Small intestine (tissue), 16 donors: ENCODE measurements around the gene HLA-C. TPM values are rescaled to one million over a fixed set of nuclear protein-coding genes. Genes with fewer than 3 reads are reported as not detected.

Source experiments
- DNase-seq, 2 donors: peaks; one replicate each; pipeline versions ENCODE4 v3.0.0 to v3.0.0-alpha.2; 2013
- FAIRE-seq: peaks from 2 replicates; lab custom pipeline; 2012; peaks lifted over from hg19 to GRCh38; lab: Jason Lieb, UNC
- H3K27ac ChIP-seq, 3 donors: one replicate each; pipeline ENCODE4 v1.5.1; 2013; ENCODE audit warnings: low read length in 2 of 3, mild to moderate bottlenecking in 2 of 3, control low read depth in 1 of 3, inconsistent platforms in 1 of 3, low read depth in 1 of 3, moderate library complexity in 1 of 3
- H3K27me3 ChIP-seq, 3 donors: one replicate each; pipeline ENCODE4 v1.6.1; 2013; ENCODE audit warnings: low read length in 3 of 3, inconsistent platforms in 1 of 3; ENCODE audit not compliant: control insufficient read depth in 3 of 3, insufficient read depth in 3 of 3
- H3K36me3 ChIP-seq, 3 donors: one replicate each; pipeline ENCODE4 v1.6.1; 2013; ENCODE audit warnings: low read length in 3 of 3, inconsistent platforms in 1 of 3, low read depth in 1 of 3, mild to moderate bottlenecking in 1 of 3, moderate library complexity in 1 of 3; ENCODE audit not compliant: control insufficient read depth in 3 of 3, insufficient read depth in 2 of 3
- H3K4me1 ChIP-seq, 3 donors: one replicate each; pipeline ENCODE4 v1.6.1; 2013; ENCODE audit warnings: low read length in 2 of 3, inconsistent platforms in 1 of 3, low read depth in 1 of 3, mild to moderate bottlenecking in 1 of 3, moderate library complexity in 1 of 3; ENCODE audit not compliant: control insufficient read depth in 3 of 3, insufficient read depth in 2 of 3
- H3K4me3 ChIP-seq, 3 donors: one replicate each; pipeline ENCODE4 v1.5.1; 2013; ENCODE audit warnings: low read length in 3 of 3, control low read depth in 1 of 3, inconsistent platforms in 1 of 3, low read depth in 1 of 3, mild to moderate bottlenecking in 1 of 3, moderate library complexity in 1 of 3
- H3K9me3 ChIP-seq, 2 donors: one replicate each; pipeline ENCODE4 v1.6.1; 2013; ENCODE audit warnings: low read depth in 1 of 2, low read length in 1 of 2; ENCODE audit not compliant: control insufficient read depth in 2 of 2, insufficient read depth in 1 of 2
- WGBS, 3 donors: extraction: QIAGEN DNeasy Blood & Tissue Kit; methylation state at CpG; one replicate each; pipeline ENCODE4 v1.1.7; 2013; 5-methylcytosine and 5-hydroxymethylcytosine counted together
- long read RNA-seq, 10 donors: transcript quantifications; one replicate each; lab custom pipeline, GENCODE V29; 2026
- polyA plus RNA-seq, 4 donors: library from polyadenylated mRNA; stranded (reverse) in 3 of 4; unstranded in 1 of 4; fragments of 200-250 nt in 3 of 4; fragments of 120-200 nt in 1 of 4; gene quantifications; one replicate each; pipeline versions ENCODE4 v1.2.1 to v1.2.3, GENCODE V29; 2013
- donor health status: healthy with polysubstance abuse.
- donor health status: control.
- donor health status: control.
- donor health status: Bipolar disorder and iron deficiency.
- donor health status: healthy.

HLA-C gene
- polyA plus RNA-seq = 100 to 1,000 TPM; 219 to 486 (median 456) TPM
- long read RNA-seq, donor 1, transcript HLA-C-208 (6 exons, 1,880 nt) = minor isoform, 22 of 532 reads
- long read RNA-seq, donor 1, transcript HLA-C-201 (8 exons, 1,536 nt) = major isoform, 218 of 532 reads
- long read RNA-seq, donor 1, transcript HLA-C-205 (2 exons, 754 nt) = minor isoform, 31 of 532 reads
- long read RNA-seq, donor 1, transcript HLA-C-207 (2 exons, 862 nt) = minor isoform, 7 of 532 reads
- long read RNA-seq, donor 1, partial matches to known transcripts = 188 of 532 reads
- long read RNA-seq, donor 1, other reads (novel, unspliced or antisense) = 63 of 532 reads
- long read RNA-seq, donor 2, transcript HLA-C-201 (8 exons, 1,536 nt) = major isoform, 48 of 95 reads
- long read RNA-seq, donor 2, transcript HLA-C-208 (6 exons, 1,880 nt) = minor isoform, 8 of 95 reads
- long read RNA-seq, donor 2, partial matches to known transcripts = 31 of 95 reads
- long read RNA-seq, donor 2, other reads (novel, unspliced or antisense) = 0 of 95 reads
- long read RNA-seq, donor 3, transcript HLA-C-205 (2 exons, 754 nt) = minor isoform, 10 of 192 reads
- long read RNA-seq, donor 3, transcript HLA-C-208 (6 exons, 1,880 nt) = minor isoform, 10 of 192 reads
- long read RNA-seq, donor 3, transcript HLA-C-201 (8 exons, 1,536 nt) = major isoform, 59 of 192 reads
- long read RNA-seq, donor 3, transcript HLA-C-207 (2 exons, 862 nt) = minor isoform, 10 of 192 reads
- long read RNA-seq, donor 3, partial matches to known transcripts = 92 of 192 reads
- long read RNA-seq, donor 3, other reads (novel, unspliced or antisense) = 6 of 192 reads
- long read RNA-seq, donor 4, partial matches to known transcripts = 0 of 1 reads
- long read RNA-seq, donor 4, other reads (novel, unspliced or antisense) = 0 of 1 reads
- long read RNA-seq, donor 5, transcript HLA-C-208 (6 exons, 1,880 nt) = minor isoform, 6 of 81 reads
- long read RNA-seq, donor 5, transcript HLA-C-201 (8 exons, 1,536 nt) = major isoform, 12 of 81 reads
- long read RNA-seq, donor 5, partial matches to known transcripts = 56 of 81 reads
- long read RNA-seq, donor 5, other reads (novel, unspliced or antisense) = 0 of 81 reads
- long read RNA-seq, donor 6, transcript HLA-C-207 (2 exons, 862 nt) = minor isoform, 5 of 153 reads
- long read RNA-seq, donor 6, transcript HLA-C-203 (8 exons, 1,554 nt) = minor isoform, 17 of 153 reads
- long read RNA-seq, donor 6, transcript HLA-C-208 (6 exons, 1,880 nt) = minor isoform, 17 of 153 reads
- long read RNA-seq, donor 6, transcript HLA-C-201 (8 exons, 1,536 nt) = major isoform, 54 of 153 reads
- long read RNA-seq, donor 6, partial matches to known transcripts = 43 of 153 reads
- long read RNA-seq, donor 6, other reads (novel, unspliced or antisense) = 15 of 153 reads
- long read RNA-seq, donor 7, transcript HLA-C-203 (8 exons, 1,554 nt) = minor isoform, 5 of 77 reads
- long read RNA-seq, donor 7, transcript HLA-C-201 (8 exons, 1,536 nt) = major isoform, 43 of 77 reads
- long read RNA-seq, donor 7, partial matches to known transcripts = 26 of 77 reads
- long read RNA-seq, donor 7, other reads (novel, unspliced or antisense) = 0 of 77 reads
- long read RNA-seq, donor 8, transcript HLA-C-201 (8 exons, 1,536 nt) = major isoform, 5 of 5 reads
- long read RNA-seq, donor 8, partial matches to known transcripts = 0 of 5 reads
- long read RNA-seq, donor 8, other reads (novel, unspliced or antisense) = 0 of 5 reads
- long read RNA-seq, donor 9, transcript HLA-C-201 (8 exons, 1,536 nt) = major isoform, 35 of 53 reads
- long read RNA-seq, donor 9, partial matches to known transcripts = 16 of 53 reads
- long read RNA-seq, donor 9, other reads (novel, unspliced or antisense) = 0 of 53 reads
- long read RNA-seq, donor 10, transcript HLA-C-207 (2 exons, 862 nt) = minor isoform, 6 of 139 reads
- long read RNA-seq, donor 10, transcript HLA-C-208 (6 exons, 1,880 nt) = minor isoform, 5 of 139 reads
- long read RNA-seq, donor 10, transcript HLA-C-205 (2 exons, 754 nt) = minor isoform, 8 of 139 reads
- long read RNA-seq, donor 10, transcript HLA-C-201 (8 exons, 1,536 nt) = major isoform, 76 of 139 reads
- long read RNA-seq, donor 10, partial matches to known transcripts = 39 of 139 reads
- long read RNA-seq, donor 10, other reads (novel, unspliced or antisense) = 5 of 139 reads

DNA sequence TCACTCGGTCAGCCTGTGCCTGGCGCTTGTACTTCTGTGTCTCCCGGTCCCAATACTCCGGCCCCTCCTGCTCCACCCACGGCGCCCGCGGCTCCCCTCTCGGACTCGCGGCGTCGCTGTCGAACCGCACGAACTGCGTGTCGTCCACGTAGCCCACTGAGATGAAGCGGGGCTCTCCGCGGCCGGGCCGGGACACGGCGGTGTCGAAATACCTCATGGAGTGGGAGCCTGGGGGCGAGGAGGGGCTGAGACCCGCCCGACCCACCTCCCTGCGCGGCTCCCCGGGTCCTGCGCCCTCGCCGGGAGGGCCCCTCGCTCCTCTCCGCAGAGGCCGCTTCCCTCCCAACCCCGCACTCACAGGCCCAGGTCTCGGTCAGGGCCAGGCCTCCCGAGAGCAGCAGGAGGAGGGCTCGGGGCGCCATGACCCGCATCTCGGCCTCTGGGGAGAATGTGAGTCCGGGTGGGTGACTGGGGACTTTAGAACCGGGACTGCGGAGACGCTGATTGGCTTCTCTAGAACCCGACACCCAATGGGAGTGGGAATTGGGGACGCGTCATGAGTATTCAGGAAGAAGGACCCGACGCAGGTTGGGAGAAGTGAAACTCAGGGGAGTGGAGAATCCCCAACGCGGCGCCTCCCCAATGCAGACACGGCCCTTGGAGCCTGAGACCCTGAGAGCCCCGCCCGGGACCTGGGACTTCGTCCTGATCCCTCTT lies at the start of gene HLA-C:
HLA-C (minus strand) TSS at position 452 of the 717 bp plus-strand sequence; CDS start at position 431, 21 bp downstream.
- DNase-seq (peak; percentile 96 to 100), FAIRE-seq (no peak)
- H3K4me3 ChIP-seq = peak within 1 kb of the TSS; percentile 73 to 83 (median 74)
- H3K27me3 ChIP-seq = peaks cover 0 to 3% (median 0%) of the 10 kb centered on the region in 3 donors
- WGBS, 3 donors = 0% methylated on average over 34 to 62 of the region's 62 CpGs
- H3K9me3 ChIP-seq = no peaks in the 10 kb centered on the region
- H3K27ac ChIP-seq = peak within 1 kb of the TSS; percentile 95 to 99 (median 96)
- no peaks in the 10 kb centered on the region for H3K4me1 ChIP-seq
- peaks cover 0 to 19% (median 7%) of the 10 kb centered on the region in 3 donors for H3K36me3 ChIP-seq

DNA sequence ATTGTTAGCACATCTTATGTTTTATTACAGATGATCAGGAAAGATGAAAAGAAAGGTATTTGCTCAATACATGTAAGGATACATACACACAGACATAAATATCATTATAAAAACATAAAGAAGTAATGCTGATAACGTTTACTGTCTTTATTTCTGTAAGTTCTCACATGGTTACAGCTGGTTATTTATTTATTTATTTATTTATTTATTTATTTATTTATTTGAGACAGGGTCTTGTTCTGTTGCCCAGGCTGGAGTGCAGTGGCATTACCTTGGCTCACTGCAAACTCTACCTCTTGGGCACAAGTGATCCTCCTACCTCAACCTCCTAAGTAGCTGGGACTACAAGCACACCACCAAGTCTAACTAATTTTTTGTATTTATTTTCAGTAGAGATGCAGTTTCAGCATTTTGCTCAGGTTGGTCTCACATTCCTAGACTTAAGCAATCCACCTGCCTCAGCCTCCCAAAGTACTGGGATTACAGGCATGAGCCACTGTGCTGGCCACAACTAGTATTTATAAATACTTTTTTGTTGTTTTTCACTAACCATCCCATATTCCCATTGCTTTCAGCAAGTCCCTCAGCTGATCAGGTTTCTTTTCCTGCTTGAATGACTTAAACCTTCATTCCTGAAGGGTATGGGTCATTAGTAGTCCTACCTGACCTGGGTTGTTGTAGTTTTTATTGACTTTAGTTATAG lies 49.3 kb upstream of the HLA-C start:
- no peaks in the 10 kb centered on the region for H3K36me3 ChIP-seq
- WGBS, 3 donors = 30 to 40% (median 40%) methylated on average over 1 of the region's 1 CpG
- H3K9me3 ChIP-seq = no peaks in the 10 kb centered on the region
- H3K27me3 ChIP-seq = no peaks in the 10 kb centered on the region
- H3K4me3 ChIP-seq = no peak overlapping the region
- FAIRE-seq (no peak), DNase-seq (no peak)
- no peaks in the 10 kb centered on the region for H3K4me1 ChIP-seq
- no peak overlapping the region for H3K27ac ChIP-seq

DNA sequence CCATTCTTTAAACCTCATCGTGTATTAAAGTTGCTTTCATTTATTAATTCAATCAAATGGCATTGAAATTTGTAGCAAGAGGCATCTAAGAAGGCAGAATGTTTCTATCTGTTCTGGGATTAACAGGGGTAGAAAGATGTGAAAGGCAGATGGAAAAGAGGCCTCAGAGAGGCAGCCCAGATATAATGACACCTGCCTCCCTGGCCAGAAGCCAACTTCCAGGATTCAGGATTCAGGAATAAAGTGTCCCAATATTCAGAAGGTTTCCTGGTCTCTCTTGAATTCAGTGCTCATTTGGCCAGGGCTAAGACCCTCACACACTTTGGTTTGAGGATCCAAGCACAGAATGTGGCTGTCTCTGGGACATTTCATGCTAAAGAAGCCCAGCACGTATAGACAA lies 45.1 kb upstream of the HLA-C start:
- Histone ChIP-seq H3K36me3 (no peaks in the 10 kb centered on the region), H3K27me3 (peaks cover 0 to 2% (median 2%) of the 10 kb centered on the region in 3 donors), H3K4me1 (no peaks in the 10 kb centered on the region), H3K4me3 (no peak overlapping the region), H3K27ac (no peak overlapping the region), H3K9me3 (no peaks in the 10 kb centered on the region)
- WGBS, 3 donors = 45 to 73% (median 61%) methylated on average over 2 of the region's 2 CpGs
- FAIRE-seq (no peak), DNase-seq (no peak)

DNA sequence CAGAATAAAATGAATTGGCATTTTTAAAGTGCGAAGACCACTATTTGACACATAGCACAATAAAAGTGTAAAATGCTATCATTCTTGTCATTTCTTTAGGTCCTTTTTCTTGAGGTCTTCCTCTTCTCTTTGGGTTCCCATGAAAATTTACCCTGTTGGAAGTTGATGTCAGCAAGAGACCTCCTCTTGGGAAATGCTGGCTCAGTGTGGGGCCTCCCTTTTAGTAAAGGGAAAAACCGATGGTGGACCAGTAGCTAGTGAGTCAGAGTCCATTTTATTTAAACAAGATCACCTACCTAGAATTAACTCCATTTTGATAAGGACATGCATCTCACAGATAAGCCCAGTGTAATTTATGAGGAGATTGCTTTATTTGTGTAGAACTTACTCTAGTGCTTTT lies 37.7 kb upstream of the HLA-C start:
- Histone ChIP-seq H3K9me3 (no peaks in the 10 kb centered on the region), H3K27me3 (peaks cover 0 to 36% (median 6%) of the 10 kb centered on the region in 3 donors), H3K27ac (no peak overlapping the region), H3K4me3 (no peak overlapping the region), H3K36me3 (no peaks in the 10 kb centered on the region), H3K4me1 (no peaks in the 10 kb centered on the region)
- no peak for FAIRE-seq
- no peak for DNase-seq
- 54 to 75% (median 63%) methylated on average over 2 of the region's 2 CpGs for WGBS, 3 donors

DNA sequence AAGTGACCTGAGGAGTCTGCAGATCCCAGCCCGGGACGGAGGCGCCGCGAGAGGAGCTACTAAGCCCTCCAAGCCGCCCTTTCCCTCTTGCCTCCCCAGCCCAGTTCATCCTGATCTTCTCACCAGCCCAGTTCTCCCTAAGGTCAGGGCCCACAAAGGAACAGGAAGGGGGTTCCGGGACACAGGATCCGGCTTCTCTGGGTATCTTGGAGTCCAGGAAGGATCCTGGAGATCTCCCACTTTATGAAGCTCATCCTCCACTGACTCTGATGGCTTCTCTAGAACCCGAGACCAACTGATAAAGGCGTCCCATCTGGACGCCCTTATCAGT lies 36.9 kb upstream of the HLA-C start:
- Histone ChIP-seq H3K4me3 (no peak overlapping the region), H3K27me3 (peaks cover 0 to 36% (median 6%) of the 10 kb centered on the region in 3 donors), H3K27ac (no peak overlapping the region), H3K4me1 (no peaks in the 10 kb centered on the region), H3K9me3 (no peaks in the 10 kb centered on the region), H3K36me3 (no peaks in the 10 kb centered on the region)
- FAIRE-seq = no peak
- no peak for DNase-seq
- WGBS, 3 donors = 24 to 53% (median 27%) methylated on average over 5 to 11 of the region's 11 CpGs

DNA sequence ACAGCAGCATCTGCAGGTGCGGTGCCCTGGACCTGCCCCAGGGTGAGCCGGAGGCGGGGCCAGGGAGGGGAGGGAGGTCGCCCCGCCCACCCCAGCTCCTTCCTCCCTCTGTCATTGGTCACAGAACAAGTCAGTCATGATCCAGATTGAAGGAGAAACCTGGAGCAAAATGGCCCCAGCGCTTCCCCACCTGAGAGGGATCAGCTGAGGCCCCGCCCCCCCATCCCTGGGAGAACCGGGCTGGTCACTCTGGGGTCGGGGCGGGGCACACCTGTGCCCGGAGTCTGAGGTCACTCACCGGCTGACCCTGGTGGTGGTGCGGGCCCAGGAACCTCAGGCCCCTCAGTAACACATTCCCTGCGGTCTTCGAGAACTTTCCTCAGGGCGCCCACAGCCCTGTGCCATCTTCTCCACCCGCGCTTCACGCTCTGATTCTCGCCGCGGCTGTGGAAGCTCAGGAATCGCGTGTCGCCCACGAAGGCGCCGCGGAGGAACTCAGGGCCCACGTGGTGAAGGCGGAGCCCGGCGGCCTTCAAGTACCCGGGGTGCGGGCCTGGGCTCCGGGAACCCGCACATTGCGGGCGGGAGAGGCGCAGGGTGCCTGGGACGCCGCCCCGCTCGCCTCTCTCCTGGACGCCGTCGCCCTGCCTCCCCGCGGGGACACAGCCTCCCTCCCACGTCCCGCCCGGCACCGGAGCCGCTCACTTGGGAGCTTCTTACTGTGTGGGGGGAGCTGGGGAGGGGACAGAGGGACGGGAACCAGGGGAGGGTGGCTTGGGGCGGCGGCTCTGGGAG lies 36.4 kb upstream of the HLA-C start:
- H3K27ac ChIP-seq = no peak overlapping the region
- peak overlapping the region in 2 of 3 donors; percentile 17 to 32 for H3K4me3 ChIP-seq
- no peaks in the 10 kb centered on the region for H3K9me3 ChIP-seq
- FAIRE-seq (no peak), DNase-seq (peak; percentile 37 to 68)
- H3K27me3 ChIP-seq = peaks cover 0 to 39% (median 6%) of the 10 kb centered on the region in 3 donors
- WGBS, 3 donors = 2 to 17% (median 6%) methylated on average over 13 to 57 of the region's 57 CpGs
- H3K36me3 ChIP-seq = no peaks in the 10 kb centered on the region
- H3K4me1 ChIP-seq = no peaks in the 10 kb centered on the region
